ENCODE data around the gene OR51V1. TPM values are rescaled to one million over a fixed set of nuclear protein-coding genes. Genes with fewer than 3 reads are reported as not detected.

Gene OR51V1
- total and polyA plus RNA-seq, 4 donors: not detected

GRCh38 chr11:5246772-5247471, 46.4 kb upstream of the OR51V1 start:
- 71% methylated on average over 6 of the region's 6 CpGs for whole genome bisulfite sequencing

More at GRCh38 chr11:5246772-5247471, 46.4 kb upstream of the OR51V1 start:
- Histone ChIP-seq H3K27ac (ENCODE audit: low read depth in 1 of 2, low read length in 2 of 2) (no peak overlapping the region), H3K9me3 (ENCODE audit: control insufficient read depth in 4 of 4, low read length in 3 of 4) (peaks cover 0 to 2% (median 0%) of the 10 kb centered on the region in 4 donors), H3K27me3 (ENCODE audit: control insufficient read depth in 4 of 4, insufficient read depth in 4 of 4, low read length in 3 of 4) (peaks cover 0 to 9% (median 0%) of the 10 kb centered on the region in 4 donors), H3K4me1 (ENCODE audit: control insufficient read depth in 4 of 4, insufficient read depth in 4 of 4, low read length in 3 of 4) (no peaks in the 10 kb centered on the region), H3K9ac (ENCODE audit: low read depth in 1 of 2, low read length in 2 of 2) (no peak overlapping the region), H3K36me3 (ENCODE audit: control insufficient read depth in 4 of 4, insufficient read depth in 3 of 4, low read depth in 1 of 4, low read length in 3 of 4) (no peaks in the 10 kb centered on the region), H3K4me3 (ENCODE audit: low read depth in 1 of 3, low read length in 3 of 3) (no peak overlapping the region)
- TF ChIP-seq SP1 (IDR thresholded peaks at IDR 0.05): no peak
- TF ChIP-seq EGR1 (IDR thresholded peaks at IDR 0.05; ENCODE audit: low read depth in 2 of 2): no peak
- TF ChIP-seq NR2F2 (IDR thresholded peaks at IDR 0.05): no peak
- no peak for TF ChIP-seq GABPA (IDR thresholded peaks at IDR 0.05 in 1 of 2, conservative IDR thresholded peaks at IDR 0.05 in 1 of 2)
- TF ChIP-seq FOXA1 (IDR thresholded peaks at IDR 0.05): no peak
- TF ChIP-seq HNF4G (IDR thresholded peaks at IDR 0.05): no peak
- no peak for TF ChIP-seq ATF3 (IDR thresholded peaks at IDR 0.05)
- no peak for TF ChIP-seq RXRA (IDR thresholded peaks at IDR 0.05)
- no peak for TF ChIP-seq RAD21 (IDR thresholded peaks at IDR 0.05)
- no peak for TF ChIP-seq REST (IDR thresholded peaks at IDR 0.05)
- no peak for TF ChIP-seq JUND (IDR thresholded peaks at IDR 0.05)
- TF ChIP-seq CTCF (IDR thresholded peaks at IDR 0.05; ENCODE audit: low read depth, low read length, missing input control): no peak
- no peak for TF ChIP-seq TAF1 (conservative IDR thresholded peaks at IDR 0.05)
- TF ChIP-seq HNF4A (conservative IDR thresholded peaks at IDR 0.05): no peak
- TF ChIP-seq MAX (IDR thresholded peaks at IDR 0.05): no peak
- TF ChIP-seq YY1 (IDR thresholded peaks at IDR 0.05): no peak
- no peak for TF ChIP-seq ZBTB33 (IDR thresholded peaks at IDR 0.05)
- peak; percentile 37 for DNase-seq (ENCODE audit: low spot score)

Data from liver (tissue), 9 donors.